ENCODE data around the gene CTXND1. TPM values are rescaled to one million over a fixed set of nuclear protein-coding genes. Genes with fewer than 3 reads are reported as not detected.
A peak's percentile ranks its signal among the peaks of the same experiment; 100 is the strongest.
"Not testable (repeated sequence)": the region's sequence is repeated elsewhere in the genome, so short reads cannot be mapped to it uniquely, and the experiment has no call there.

CTXND1 gene
- under 0.01 TPM in 2 replicates for total RNA-seq
- 0.01 and 0.02 TPM in 2 replicates for polyA plus RNA-seq
- 0.02 TPM in 1 of 2 replicates, not detected in the other for polyA plus RNA-seq (2012)
- polyA minus RNA-seq (ENCODE audit: low replicate concordance) = not detected in 2 replicates

DNA sequence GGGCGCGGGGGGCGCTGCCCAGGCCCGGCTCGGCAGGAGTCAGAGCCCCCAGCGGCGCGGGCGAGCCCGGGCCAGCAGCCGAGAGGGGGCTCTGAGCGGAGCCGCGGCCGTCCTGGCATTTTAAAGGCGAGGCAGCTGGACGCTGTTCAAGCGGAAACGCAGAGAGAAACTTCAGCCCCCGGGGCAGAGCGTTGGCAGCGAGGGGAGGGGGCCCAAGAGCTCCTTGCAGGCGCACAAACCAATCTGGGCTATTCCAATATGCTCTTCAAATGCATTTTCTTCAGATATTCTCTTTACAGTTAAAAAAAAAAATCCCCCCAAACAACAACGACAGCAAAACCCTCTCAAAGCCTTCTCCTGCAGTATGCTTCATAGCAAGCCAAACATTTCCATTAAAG, at the start of gene CTXND1:
Gene CTXND1 (minus strand): TSS at position 93 of the 398 bp plus-strand sequence. CDS start 50,264 bp downstream, outside the sequence.
- Histone ChIP-seq H3K9ac (ENCODE audit: insufficient read depth, low read length) (no peak within 1 kb of the TSS), H3K79me2 (ENCODE audit: control insufficient read depth, insufficient read depth, low read length) (no peaks in the 10 kb centered on the region), H3K27me3 (ENCODE audit: control insufficient read depth, insufficient read depth, low read length) (peaks cover 30% of the 10 kb centered on the region), H3K4me1 (ENCODE audit: control insufficient read depth, extremely low read depth, insufficient read depth, low read length) (no peaks in the 10 kb centered on the region), H3K36me3 (ENCODE audit: control insufficient read depth, insufficient read depth, low read length) (no peaks in the 10 kb centered on the region), H3K9me3 (ENCODE audit: control insufficient read depth, insufficient read depth, low read depth, low read length) (no peaks in the 10 kb centered on the region), H3K4me2 (ENCODE audit: extremely low read depth, insufficient read depth, low read length) (peak within 1 kb of the TSS; percentile 70), H2AFZ (ENCODE audit: low read length) (no peak within 1 kb of the TSS), H4K20me1 (ENCODE audit: control insufficient read depth, extremely low read depth, insufficient read depth, low read length) (no peaks in the 10 kb centered on the region), H3K27ac (ENCODE audit: insufficient read depth, low read length) (no peak within 1 kb of the TSS), H3K4me3 (replicated peaks in 1 of 4; ENCODE audit: control extremely low read depth in 1 of 4, insufficient read depth in 1 of 4, low read depth in 3 of 4, low read length in 4 of 4) (peak within 1 kb of the TSS in 3 of 4 experiments; percentile 5 to 20 (median 17))
- no peak for DNase-seq (ENCODE audit: low read depth in 2 of 2)
- TF ChIP-seq EZH2 (IDR thresholded peaks at IDR 0.05; ENCODE audit: low read length, missing control alignments) = no peak
- TF ChIP-seq, protein P1, sequence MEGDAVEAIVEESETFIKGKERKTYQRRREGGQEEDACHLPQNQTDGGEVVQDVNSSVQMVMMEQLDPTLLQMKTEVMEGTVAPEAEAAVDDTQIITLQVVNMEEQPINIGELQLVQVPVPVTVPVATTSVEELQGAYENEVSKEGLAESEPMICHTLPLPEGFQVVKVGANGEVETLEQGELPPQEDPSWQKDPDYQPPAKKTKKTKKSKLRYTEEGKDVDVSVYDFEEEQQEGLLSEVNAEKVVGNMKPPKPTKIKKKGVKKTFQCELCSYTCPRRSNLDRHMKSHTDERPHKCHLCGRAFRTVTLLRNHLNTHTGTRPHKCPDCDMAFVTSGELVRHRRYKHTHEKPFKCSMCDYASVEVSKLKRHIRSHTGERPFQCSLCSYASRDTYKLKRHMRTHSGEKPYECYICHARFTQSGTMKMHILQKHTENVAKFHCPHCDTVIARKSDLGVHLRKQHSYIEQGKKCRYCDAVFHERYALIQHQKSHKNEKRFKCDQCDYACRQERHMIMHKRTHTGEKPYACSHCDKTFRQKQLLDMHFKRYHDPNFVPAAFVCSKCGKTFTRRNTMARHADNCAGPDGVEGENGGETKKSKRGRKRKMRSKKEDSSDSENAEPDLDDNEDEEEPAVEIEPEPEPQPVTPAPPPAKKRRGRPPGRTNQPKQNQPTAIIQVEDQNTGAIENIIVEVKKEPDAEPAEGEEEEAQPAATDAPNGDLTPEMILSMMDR (conservative IDR thresholded peaks at IDR 0.05 in 1 of 2, IDR thresholded peaks at IDR 0.05 in 1 of 2; ENCODE audit: low read depth in 1 of 2, low read length in 2 of 2) = no peak

DNA sequence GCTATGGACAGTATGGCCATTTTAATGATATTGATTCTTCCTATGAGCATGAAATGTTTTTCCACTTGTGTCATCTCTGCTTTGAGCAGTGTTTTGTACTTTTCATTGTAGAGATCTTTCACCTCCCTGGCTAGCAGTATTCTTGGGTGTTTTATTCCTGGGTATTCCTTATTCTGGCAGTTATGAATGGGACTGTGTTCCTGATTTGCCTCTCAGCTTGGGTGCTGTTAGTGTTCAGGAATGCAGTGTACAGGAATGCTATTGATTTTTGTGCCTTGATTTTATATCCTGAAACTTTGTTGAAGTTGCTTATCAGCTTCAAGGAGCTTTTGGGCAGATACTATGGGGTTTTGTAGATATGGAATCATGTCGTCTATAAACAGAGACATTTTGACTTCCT, 49.5 kb upstream of the CTXND1 start:
- H3K36me3 ChIP-seq (ENCODE audit: control insufficient read depth, insufficient read depth, low read length) = no peaks in the 10 kb centered on the region
- H3K9ac ChIP-seq (ENCODE audit: insufficient read depth, low read length) = no peak overlapping the region
- DNase-seq (ENCODE audit: low read depth in 2 of 2) = no peak
- H3K4me1 ChIP-seq (ENCODE audit: control insufficient read depth, extremely low read depth, insufficient read depth, low read length) = no peaks in the 10 kb centered on the region
- H4K20me1 ChIP-seq (ENCODE audit: control insufficient read depth, extremely low read depth, insufficient read depth, low read length) = no peaks in the 10 kb centered on the region
- H3K27ac ChIP-seq (ENCODE audit: insufficient read depth, low read length) = no peak overlapping the region
- no peaks in the 10 kb centered on the region for H3K79me2 ChIP-seq (ENCODE audit: control insufficient read depth, insufficient read depth, low read length)
- H3K4me2 ChIP-seq (ENCODE audit: extremely low read depth, insufficient read depth, low read length) = no peak overlapping the region
- no peak overlapping the region for H3K4me3 ChIP-seq (replicated peaks in 1 of 4; ENCODE audit: control extremely low read depth in 1 of 4, insufficient read depth in 1 of 4, low read depth in 3 of 4, low read length in 4 of 4)
- H3K9me3 ChIP-seq (ENCODE audit: control insufficient read depth, insufficient read depth, low read depth, low read length) = no peaks in the 10 kb centered on the region
- TF ChIP-seq, protein P1 (conservative IDR thresholded peaks at IDR 0.05 in 1 of 2, IDR thresholded peaks at IDR 0.05 in 1 of 2; ENCODE audit: low read depth in 1 of 2, low read length in 2 of 2) = no peak
- no peak for TF ChIP-seq EZH2 (IDR thresholded peaks at IDR 0.05; ENCODE audit: low read length, missing control alignments)
- no peak overlapping the region for H2AFZ ChIP-seq (ENCODE audit: low read length)
- no peaks in the 10 kb centered on the region for H3K27me3 ChIP-seq (ENCODE audit: control insufficient read depth, insufficient read depth, low read length)

DNA sequence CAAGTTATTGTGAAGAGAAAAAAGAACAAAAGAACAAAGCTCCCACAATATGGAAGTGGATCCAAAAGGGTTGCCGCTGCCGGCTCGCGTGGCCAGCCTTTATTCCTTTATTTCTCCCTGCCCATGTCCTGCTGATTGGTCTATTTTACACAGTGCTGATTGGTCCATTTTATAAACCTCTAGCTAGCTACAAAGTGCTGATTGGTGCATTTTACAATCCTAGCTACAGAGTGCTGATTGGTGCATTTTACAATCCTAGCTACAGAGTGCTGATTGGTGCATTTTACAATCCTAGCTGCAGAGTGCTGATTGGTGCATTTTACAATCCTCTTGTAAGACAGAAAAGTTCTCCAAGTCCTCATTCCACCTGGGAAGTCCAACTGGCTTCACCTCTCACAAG, 43.8 kb upstream of the CTXND1 start:
- not testable (repeated sequence) for H4K20me1 ChIP-seq (ENCODE audit: control insufficient read depth, extremely low read depth, insufficient read depth, low read length); H3K9me3 ChIP-seq (ENCODE audit: control insufficient read depth, insufficient read depth, low read depth, low read length); H3K9ac ChIP-seq (ENCODE audit: insufficient read depth, low read length); H3K79me2 ChIP-seq (ENCODE audit: control insufficient read depth, insufficient read depth, low read length); H3K4me3 ChIP-seq (replicated peaks in 1 of 4; ENCODE audit: control extremely low read depth in 1 of 4, insufficient read depth in 1 of 4, low read depth in 3 of 4, low read length in 4 of 4); H3K36me3 ChIP-seq (ENCODE audit: control insufficient read depth, insufficient read depth, low read length); H3K4me2 ChIP-seq (ENCODE audit: extremely low read depth, insufficient read depth, low read length); DNase-seq (ENCODE audit: low read depth in 2 of 2); H3K27me3 ChIP-seq (ENCODE audit: control insufficient read depth, insufficient read depth, low read length); H2AFZ ChIP-seq (ENCODE audit: low read length); H3K27ac ChIP-seq (ENCODE audit: insufficient read depth, low read length); H3K4me1 ChIP-seq (ENCODE audit: control insufficient read depth, extremely low read depth, insufficient read depth, low read length)

All from fibroblast of lung (primary cell).